DND-41 (cell line): ENCODE data around the gene NAT10.

Experiments
- ATAC-seq: fragments of 200-7000 bp; cut with Tn5 transposase; 3 replicates; pipeline ENCODE4 v1.9.1; 2021; ENCODE audit warnings: low read depth; ENCODE audit not compliant: insufficient read depth
- DNase-seq: peaks from one replicate; pipeline ENCODE4 v3.0.0-alpha.2; 2020
- H2AFZ ChIP-seq: 2 replicates; pipeline ENCODE4 v1.6.0; 2012; ENCODE audit warnings: low read depth, low read length
- H3K27ac ChIP-seq: 2 replicates; pipeline ENCODE4 v1.5.1; 2012; ENCODE audit warnings: low read length, inconsistent platforms
- H3K27me3 ChIP-seq: fragments of 200-600 bp; sonication (generic); 2 replicates; pipeline ENCODE4 v1.6.0; 2012; ENCODE audit warnings: low read length, mild to moderate bottlenecking, inconsistent platforms; ENCODE audit not compliant: insufficient read depth, poor library complexity
- H3K36me3 ChIP-seq: 2 replicates; pipeline ENCODE4 v1.5.1; 2012; ENCODE audit warnings: low read length, inconsistent platforms; ENCODE audit not compliant: insufficient read depth
- H3K4me1 ChIP-seq: 2 replicates; pipeline ENCODE4 v1.5.1; 2012; ENCODE audit warnings: mild to moderate bottlenecking, low read length; ENCODE audit not compliant: insufficient read depth
- H3K4me2 ChIP-seq: 2 replicates; pipeline ENCODE4 v1.6.0; 2012; ENCODE audit warnings: mild to moderate bottlenecking, moderate library complexity, low read length, inconsistent platforms; ENCODE audit not compliant: insufficient read depth
- H3K4me3 ChIP-seq, 2 experiments: fragments of 200-600 bp in 1 of 2; shearing (Covaris generic) in 1 of 2; 2 replicates each; pipeline ENCODE4 v1.5.1; 2012 to 2016; ENCODE audit warnings: inconsistent platforms in 2 of 2, low read length in 2 of 2, mild to moderate bottlenecking in 2 of 2, low read depth in 1 of 2, moderate library complexity in 1 of 2
- H3K79me2 ChIP-seq: 2 replicates; pipeline ENCODE4 v1.6.0; 2012; ENCODE audit warnings: low read length, inconsistent platforms; ENCODE audit not compliant: insufficient read depth
- H3K9ac ChIP-seq: 2 replicates; pipeline ENCODE4 v1.6.0; 2012; ENCODE audit warnings: low read depth, mild to moderate bottlenecking, inconsistent platforms, low read length, moderate library complexity
- H3K9me3 ChIP-seq: 2 replicates; pipeline ENCODE4 v1.5.1; 2012; ENCODE audit warnings: low read length, moderate library complexity, mild to moderate bottlenecking, inconsistent platforms; ENCODE audit not compliant: insufficient read depth, severe bottlenecking
- H4K20me1 ChIP-seq: 2 replicates; pipeline ENCODE4 v1.6.0; 2012; ENCODE audit warnings: low read length; ENCODE audit not compliant: insufficient read depth
- EZH2 ChIP-seq: IDR thresholded peaks from 3 replicates; pipeline ENCODE4 v1.6.1; 2012; ENCODE audit warnings: borderline replicate concordance, low read depth, mild to moderate bottlenecking, moderate library complexity, low read length, inconsistent platforms; ENCODE audit not compliant: severe bottlenecking
- TF ChIP-seq, protein P1 (sequence below): IDR thresholded peaks from 2 replicates; pipeline ENCODE4 v1.5.1; 2012; ENCODE audit warnings: borderline replicate concordance, low read length, moderate library complexity, mild to moderate bottlenecking; ENCODE audit not compliant: poor library complexity, severe bottlenecking; ENCODE audit errors: extremely low read depth

NAT10 gene

DNA sequence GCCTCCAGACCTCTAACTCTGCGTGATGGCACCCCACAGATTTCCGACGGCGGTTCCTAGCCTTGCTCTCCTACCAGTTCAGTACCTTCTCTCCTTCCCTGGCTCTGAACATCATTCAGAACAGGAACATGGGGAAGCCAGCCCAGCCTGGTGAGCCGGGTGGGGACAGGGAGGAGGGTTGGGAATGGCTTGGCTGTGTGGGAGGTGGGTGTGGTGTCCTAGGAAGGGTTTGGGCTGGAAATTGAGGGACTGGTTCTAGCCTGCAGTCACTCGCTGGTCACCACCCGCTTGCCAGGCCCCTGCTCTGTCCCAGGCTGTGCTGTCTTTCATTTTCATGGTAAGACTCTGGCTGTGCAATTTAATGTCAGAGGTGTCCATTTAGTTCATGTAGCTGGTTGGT, 33.9 kb downstream of the NAT10 start:
- Histone ChIP-seq H3K9me3 (no peaks in the 10 kb centered on the region), H3K27me3 (no peaks in the 10 kb centered on the region), H3K4me1 (no peaks in the 10 kb centered on the region), H3K27ac (no peak overlapping the region), H3K9ac (no peak overlapping the region), H3K4me3 (no peak overlapping the region), H4K20me1 (peaks cover 3% of the 10 kb centered on the region), H3K4me2 (no peak overlapping the region), H3K79me2 (no peaks in the 10 kb centered on the region), H2AFZ (no peak overlapping the region), H3K36me3 (peaks cover 94% of the 10 kb centered on the region)
- DNase-seq (no peak), ATAC-seq (no peak)
- TF ChIP-seq, protein P1, sequence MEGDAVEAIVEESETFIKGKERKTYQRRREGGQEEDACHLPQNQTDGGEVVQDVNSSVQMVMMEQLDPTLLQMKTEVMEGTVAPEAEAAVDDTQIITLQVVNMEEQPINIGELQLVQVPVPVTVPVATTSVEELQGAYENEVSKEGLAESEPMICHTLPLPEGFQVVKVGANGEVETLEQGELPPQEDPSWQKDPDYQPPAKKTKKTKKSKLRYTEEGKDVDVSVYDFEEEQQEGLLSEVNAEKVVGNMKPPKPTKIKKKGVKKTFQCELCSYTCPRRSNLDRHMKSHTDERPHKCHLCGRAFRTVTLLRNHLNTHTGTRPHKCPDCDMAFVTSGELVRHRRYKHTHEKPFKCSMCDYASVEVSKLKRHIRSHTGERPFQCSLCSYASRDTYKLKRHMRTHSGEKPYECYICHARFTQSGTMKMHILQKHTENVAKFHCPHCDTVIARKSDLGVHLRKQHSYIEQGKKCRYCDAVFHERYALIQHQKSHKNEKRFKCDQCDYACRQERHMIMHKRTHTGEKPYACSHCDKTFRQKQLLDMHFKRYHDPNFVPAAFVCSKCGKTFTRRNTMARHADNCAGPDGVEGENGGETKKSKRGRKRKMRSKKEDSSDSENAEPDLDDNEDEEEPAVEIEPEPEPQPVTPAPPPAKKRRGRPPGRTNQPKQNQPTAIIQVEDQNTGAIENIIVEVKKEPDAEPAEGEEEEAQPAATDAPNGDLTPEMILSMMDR = no peak
- TF ChIP-seq EZH2 = no peak

GRCh38 chr11:34140149-34140548, 34.7 kb downstream of the NAT10 start:
- TF ChIP-seq EZH2 = no peak
- TF ChIP-seq, protein P1 = no peak
- DNase-seq = no peak
- Histone ChIP-seq H4K20me1 (peaks cover 6% of the 10 kb centered on the region), H3K4me2 (no peak overlapping the region), H2AFZ (no peak overlapping the region), H3K27me3 (no peaks in the 10 kb centered on the region), H3K9me3 (no peaks in the 10 kb centered on the region), H3K4me1 (no peaks in the 10 kb centered on the region), H3K79me2 (no peaks in the 10 kb centered on the region), H3K4me3 (no peak overlapping the region), H3K27ac (no peak overlapping the region), H3K9ac (no peak overlapping the region), H3K36me3 (peaks cover 94% of the 10 kb centered on the region)
- no peak for ATAC-seq

GRCh38 chr11:34143048-34143447, 37.6 kb downstream of the NAT10 start:
- Histone ChIP-seq H3K9me3 (no peaks in the 10 kb centered on the region), H4K20me1 (0 out of 2 replicates have a peak, but pooled peaks cover 4% of the 10 kb centered on the region), H3K36me3 (peaks cover 96% of the 10 kb centered on the region), H3K4me3 (no peak overlapping the region), H3K9ac (no peak overlapping the region), H2AFZ (no peak overlapping the region), H3K27ac (no peak overlapping the region), H3K4me1 (no peaks in the 10 kb centered on the region), H3K27me3 (no peaks in the 10 kb centered on the region), H3K79me2 (no peaks in the 10 kb centered on the region), H3K4me2 (no peak overlapping the region)
- ATAC-seq = no peak
- no peak for DNase-seq
- TF ChIP-seq, protein P1 = no peak
- TF ChIP-seq EZH2 = no peak

- no peak for DNase-seq
- Histone ChIP-seq H3K79me2 (no peaks in the 10 kb centered on the region), H3K36me3 (peaks cover 97% of the 10 kb centered on the region), H3K4me1 (no peaks in the 10 kb centered on the region), H3K9ac (no peak overlapping the region), H3K9me3 (no peaks in the 10 kb centered on the region), H3K4me2 (no peak overlapping the region), H3K4me3 (no peak overlapping the region), H3K27ac (no peak overlapping the region), H3K27me3 (no peaks in the 10 kb centered on the region), H4K20me1 (0 out of 2 replicates have a peak, but pooled peaks cover 5% of the 10 kb centered on the region), H2AFZ (no peak overlapping the region)
- ATAC-seq = no peak
- no peak for TF ChIP-seq EZH2
- TF ChIP-seq, protein P1 = no peak
Measured at GRCh38 chr11:34145073-34145472, 39.6 kb downstream of the NAT10 start.
